Activated naive CD4-positive, alpha-beta T cell treated with Interleukin-2 at 50 U/mL for 16 hours (primary cell): ENCODE measurements around the gene CCL11.
"Not testable (repeated sequence)": the region's sequence is repeated elsewhere in the genome, so short reads cannot be mapped to it uniquely, and the experiment has no call there.

Source experiments
- DNase-seq: peaks from one replicate; pipeline ENCODE4 v3.0.0-alpha.2; 2020

The CCL11 gene

GRCh38 chr17:34312080-34312479 lies 26.5 kb downstream of the CCL11 start:
- no peak for DNase-seq

- DNase-seq = no peak
Measured at GRCh38 chr17:34313164-34313563, 27.6 kb downstream of the CCL11 start.

GRCh38 chr17:34314279-34314678 lies 28.7 kb downstream of the CCL11 start:
- no peak for DNase-seq

- DNase-seq = no peak
Measured at GRCh38 chr17:34318474-34318873, 32.9 kb downstream of the CCL11 start.

- no peak for DNase-seq
Measured at GRCh38 chr17:34319039-34319483, 33.5 kb downstream of the CCL11 start, which contains the start of gene CCL8. TSS of gene CCL8 (plus strand) at chr17:34319435. CDS start at chr17:34319502, 67 bp downstream.

- no peak for DNase-seq
Measured at GRCh38 chr17:34321964-34322363, 36.4 kb downstream of the CCL11 start.

GRCh38 chr17:34327580-34327979 lies 42.0 kb downstream of the CCL11 start:
- DNase-seq = not testable (repeated sequence)

GRCh38 chr17:34337701-34338100 lies 52.2 kb downstream of the CCL11 start:
- no peak for DNase-seq
